Fibroblast of skin of right biceps (primary cell): ENCODE measurements around the gene RBMY1E.
"Not testable (repeated sequence)": the region's sequence is repeated elsewhere in the genome, so short reads cannot be mapped to it uniquely, and the experiment has no call there.

ENCODE experiments used
- DNase-seq: peaks from one replicate; pipeline ENCODE4 v3.0.0-alpha.2; 2013

RBMY1E gene

GRCh38 chrY:21917932-21918331, at the start of gene RBMY1E:
Gene RBMY1E, minus strand, starts transcription at chrY:21918032. Its CDS starts 1,978 bp downstream, at chrY:21916054.
- DNase-seq = not testable (repeated sequence)

- not testable (repeated sequence) for DNase-seq
Observed at GRCh38 chrY:21894426-21894825, 23.4 kb downstream of the RBMY1E start, which contains the start of gene RBMY1D. Gene RBMY1D, minus strand, starts transcription at chrY:21894526. Its CDS starts 2,013 bp downstream, at chrY:21892513.

DNA sequence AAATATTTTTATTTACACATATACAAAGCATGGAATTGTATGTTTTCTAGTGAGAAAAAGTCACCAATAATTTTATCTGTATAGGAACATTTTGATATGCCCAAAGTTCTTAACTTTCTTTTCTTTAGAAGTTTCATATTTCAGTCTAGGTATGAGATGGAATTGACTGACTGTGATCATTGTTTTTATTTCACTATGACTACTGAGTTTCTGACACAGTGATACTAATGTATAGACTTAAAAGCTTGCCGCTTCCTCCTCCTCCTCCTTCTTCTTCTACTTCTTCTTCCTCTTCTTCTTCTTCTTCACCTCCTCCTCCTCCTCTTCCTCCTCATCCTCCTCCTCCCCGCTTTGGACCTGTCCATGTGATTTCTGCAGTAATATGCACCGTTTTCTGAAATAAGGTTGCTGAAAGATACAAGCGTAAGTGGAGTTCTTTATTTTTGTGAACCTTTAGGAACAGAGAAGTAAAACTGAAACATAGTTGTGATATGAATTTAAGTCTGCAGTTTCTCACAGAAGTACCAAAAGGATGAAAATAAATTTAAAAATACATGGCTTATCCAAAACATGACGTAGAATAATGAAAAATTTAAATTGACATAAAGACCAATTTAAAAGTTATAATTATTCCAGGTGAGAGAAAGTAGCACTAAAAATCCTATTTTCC, 48.3 kb downstream of the RBMY1E start:
- DNase-seq = not testable (repeated sequence)
